ENCODE data around the gene THRB.

The THRB gene

DNA sequence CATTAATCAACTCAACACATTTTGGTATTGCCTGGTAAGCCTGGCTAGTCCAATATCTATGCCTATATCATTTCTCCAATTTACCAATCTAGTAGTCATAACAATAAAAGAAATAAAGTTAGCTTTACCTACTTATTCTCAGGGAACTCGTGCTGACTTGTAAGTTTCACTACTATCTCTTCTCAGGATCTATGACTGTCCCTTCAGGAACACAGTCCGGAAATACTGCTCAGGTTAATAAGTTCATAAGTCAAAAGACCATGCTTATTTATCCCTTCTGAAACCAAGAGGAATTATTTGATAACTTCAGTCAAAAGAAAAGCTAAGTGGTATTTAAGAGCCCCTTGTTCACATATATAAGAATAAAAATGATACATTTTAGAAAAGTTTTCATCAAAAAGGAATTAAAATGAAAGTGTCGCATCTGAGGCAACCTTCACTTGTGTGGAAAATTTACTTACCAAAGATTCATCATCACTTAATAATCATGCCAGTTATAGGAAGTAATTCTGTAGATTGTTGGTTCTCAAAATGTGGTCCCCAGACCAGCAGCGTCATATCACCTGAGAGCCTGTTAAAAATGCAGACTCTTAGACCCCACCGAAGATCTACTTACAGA lies 15.5 kb upstream of the THRB start:
- DNase-seq, result no peak

DNA sequence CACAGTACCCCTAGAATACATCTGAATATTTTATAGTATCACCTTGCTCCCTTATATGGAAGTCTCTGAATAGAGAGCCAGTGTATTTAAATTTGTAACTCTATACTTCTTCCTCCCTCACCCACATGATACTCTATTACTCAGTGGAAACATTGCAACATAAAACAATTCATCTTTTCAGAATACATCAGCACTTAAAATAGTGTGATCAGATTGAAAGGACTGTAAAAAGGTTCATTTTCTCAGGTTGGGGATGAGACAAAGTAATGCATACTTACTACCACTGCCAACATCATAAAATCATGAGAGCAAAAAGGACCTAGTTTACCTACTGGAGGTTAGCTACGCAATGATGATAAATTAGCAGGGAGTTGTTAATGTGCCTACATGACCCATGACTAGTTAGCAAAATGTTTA lies 13.8 kb upstream of the THRB start:
- DNase-seq, result no peak

DNA sequence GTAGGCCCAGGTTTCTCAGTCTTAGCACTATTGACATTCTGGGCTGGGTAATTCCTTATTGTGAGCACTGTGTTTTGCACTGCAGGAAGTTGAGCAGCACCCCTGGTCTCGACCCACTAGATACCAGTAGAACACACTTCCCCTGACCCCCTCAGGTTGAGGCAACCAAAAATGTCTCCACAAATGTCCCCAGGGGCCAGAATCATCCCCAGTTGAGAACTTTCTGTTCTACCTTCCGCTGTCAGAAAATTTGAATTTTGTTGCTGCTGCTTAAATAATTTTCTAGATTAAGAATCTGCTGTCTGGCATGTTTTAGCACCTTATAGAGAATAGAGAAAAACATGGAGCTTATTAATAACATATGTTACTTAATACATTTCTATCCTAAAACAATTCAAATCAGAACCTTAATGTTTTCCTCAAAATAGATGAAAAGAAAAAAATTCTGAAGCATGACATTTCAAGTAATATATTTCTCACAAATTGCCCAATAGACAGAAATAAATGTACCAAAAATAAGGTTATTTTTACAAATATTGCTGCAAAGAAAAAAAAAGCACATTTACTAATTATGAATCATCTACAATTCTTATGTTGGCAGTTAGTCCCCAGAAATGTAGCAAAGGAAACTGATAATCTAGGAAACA lies 13.2 kb upstream of the THRB start:
- DNase-seq, result no peak

DNA sequence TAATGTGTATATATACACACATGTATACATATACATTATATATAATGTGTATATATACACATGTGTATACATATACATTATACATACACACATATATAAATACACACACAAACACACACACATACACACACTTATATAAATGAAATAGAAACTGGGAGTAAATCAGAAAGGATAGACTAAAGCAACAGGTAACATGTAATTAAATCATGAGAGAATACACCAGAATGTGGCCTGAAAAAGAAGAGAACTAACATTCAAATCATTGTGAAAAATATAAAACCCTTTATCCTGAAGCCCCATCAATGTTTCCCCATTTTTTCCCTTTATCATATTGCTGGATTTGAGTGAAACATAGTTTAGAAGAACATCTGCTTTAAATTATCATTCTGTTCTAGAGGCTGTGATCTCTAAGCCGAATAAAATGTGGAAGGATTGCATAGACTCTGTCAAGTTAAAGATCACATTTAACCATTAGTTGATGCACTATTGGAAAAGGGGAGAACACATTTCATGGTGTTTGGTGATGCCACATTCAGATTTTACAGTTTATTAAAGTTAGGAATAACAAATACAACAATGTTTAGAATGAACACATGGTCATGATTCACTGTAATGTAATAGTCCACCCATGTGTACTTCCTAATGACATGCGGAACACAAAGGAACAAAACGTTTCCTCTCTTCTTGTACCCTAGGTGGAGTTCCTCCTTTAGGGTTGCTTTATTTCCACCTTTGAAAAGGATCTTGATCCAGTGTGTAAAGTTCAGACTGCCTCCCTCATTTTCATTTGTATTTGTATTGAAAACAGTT lies 12.5 kb upstream of the THRB start:
- DNase-seq, result no peak

DNA sequence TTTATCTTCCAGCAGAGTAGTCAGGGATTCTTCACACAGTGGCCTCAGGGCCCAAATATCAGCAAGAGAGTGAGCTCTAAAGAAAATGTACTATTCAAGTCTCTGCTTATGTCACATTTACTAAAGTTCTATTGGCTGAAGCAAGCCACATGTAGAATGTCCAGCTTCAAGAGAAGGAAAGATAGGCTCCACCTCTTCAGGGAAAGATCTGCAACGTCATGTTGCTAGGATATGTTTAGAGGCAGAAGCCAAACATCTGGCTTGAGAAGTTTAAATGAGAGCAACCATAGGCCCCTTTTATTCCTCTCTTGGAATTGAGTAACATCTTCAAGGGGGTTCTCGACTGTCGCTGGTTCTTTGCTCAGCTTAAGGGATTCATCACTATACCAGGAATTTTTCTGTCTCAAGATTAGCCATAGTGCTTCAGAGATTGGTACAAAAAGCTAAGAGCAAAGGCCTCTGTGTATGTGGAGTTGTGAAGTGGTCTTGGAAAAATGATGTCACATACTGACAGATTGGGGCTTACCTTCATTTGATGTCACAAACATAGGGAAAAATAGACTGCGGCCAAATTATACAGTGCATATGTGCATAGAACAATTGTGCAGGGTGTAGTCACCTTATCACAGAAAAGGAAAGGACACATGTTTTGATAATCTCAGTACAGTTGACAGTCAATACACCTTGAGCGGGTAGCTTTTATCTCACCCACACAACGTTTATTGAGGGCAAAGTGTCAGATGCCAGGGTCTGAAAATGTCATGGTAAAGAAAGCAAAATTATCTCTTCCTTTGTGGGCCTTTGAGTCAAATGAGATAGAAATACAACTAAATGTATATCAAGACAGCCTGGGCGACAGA lies 11.3 kb upstream of the THRB start:
- no peak for DNase-seq

DNA sequence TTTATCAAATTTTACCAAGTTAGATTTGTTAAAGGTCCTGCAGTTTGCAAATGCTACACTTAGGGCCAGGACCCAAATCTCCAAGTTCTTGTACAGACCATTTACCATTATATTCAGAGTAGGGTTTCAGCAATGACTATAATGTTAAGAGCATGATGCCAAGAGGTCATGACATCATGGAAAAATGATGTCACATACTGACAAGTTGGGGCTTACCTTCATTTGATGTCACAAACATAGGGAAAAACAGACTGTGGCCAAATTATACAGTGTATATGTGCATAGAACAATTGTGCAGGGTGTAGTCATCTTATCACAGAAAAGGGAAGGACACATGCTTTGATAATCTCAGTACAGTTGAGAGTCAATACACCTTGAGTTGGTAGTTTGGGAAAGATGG lies 10.1 kb upstream of the THRB start:
- DNase-seq, result no peak

DNA sequence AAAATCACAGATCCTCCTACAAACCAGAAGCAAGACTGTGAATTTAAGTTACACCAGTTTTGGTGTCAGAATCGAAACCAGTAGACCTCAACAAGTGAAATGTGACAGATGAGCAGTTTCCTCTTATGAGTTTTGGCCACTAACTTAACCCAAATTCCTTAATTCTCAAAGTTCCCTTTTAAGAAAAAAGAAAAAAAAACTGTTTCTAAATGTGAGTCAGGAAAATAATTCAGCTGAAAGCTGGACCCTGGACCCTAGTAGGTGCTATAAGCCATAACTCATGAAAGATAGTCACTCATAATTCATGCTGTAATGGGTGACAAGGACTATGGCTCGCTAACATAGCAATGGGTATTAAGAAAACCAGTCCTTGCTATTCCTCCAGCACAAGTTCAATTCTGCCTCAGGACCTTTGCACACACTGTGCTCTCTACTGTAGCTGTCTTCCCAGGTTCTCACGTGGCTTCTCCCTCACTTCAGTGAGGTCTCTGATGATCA lies 9.0 kb upstream of the THRB start:
- DNase-seq, result no peak

DNA sequence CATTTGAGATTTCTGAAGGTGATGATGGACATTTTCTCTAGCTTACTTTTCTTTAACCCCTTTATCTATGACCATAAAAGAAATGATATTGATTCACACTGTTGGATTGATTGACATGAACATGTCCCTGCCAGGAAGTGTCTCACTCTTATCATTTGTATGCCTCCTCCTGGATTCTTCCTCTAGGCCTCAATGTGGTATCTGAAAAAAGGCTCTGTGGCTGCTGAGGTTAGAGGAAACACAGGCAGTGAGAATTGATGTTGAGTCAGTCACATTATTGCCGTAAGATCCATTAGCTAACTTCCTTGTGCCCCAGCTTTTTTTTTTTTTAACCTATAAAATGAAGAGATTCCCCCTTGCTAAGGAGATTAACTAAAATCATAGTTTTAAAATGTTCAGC lies 8.0 kb upstream of the THRB start:
- DNase-seq, result no peak

DNA sequence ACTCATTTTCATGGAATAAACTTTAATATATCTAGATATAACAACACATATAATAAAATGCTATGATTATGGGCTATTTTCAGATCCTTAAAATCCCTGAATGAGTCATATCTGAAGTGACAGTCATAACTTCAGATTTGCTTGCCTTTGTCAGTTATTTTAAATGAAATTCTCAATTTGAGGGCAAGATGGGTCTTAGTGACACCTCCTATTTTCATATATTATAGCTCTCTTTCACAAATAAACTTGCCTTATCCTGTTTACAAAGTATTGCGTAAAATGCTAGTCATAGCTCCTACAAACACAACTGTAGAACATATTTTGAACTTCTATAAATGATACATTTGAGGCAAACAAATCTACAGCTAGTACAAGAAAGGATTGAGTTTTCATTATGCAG lies 6.2 kb upstream of the THRB start:
- no peak for DNase-seq

DNA sequence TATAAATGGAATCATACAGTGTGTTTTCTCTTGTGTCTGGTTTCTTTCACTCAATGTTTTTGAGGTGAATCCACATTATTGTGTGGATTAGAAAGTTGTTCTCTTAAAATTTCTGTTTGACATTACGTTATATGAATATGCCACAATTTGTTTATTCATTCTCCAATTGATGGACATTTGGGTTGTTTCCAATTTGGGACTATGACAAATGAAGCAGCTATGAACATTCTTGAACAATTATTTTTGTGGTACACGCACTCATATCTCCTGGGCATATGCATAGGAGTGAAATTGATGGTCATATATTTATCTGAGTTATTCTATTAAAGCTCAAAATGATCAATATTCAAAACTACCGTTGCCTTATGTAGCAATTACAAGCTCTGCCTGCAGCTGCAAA lies 5.3 kb upstream of the THRB start:
- no peak for DNase-seq

DNA sequence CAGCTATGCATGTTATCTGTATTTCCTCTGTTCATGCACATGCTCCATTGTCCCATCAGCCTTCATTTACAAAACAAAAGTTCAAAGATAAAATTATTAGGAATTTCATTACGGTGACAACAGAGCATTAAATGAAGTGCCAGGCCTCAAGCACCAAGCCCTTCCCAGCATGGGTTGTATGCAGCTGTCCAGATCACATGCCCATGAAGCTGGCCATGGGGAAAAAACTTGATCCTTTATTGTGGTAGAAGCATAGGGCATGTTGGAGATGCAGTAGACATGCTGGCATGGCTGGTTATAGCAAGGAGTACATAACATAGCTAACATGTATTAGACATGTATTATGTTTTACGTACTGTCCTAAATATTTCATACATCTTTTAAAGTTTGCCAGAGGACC lies 4.1 kb upstream of the THRB start:
- no peak for DNase-seq

DNA sequence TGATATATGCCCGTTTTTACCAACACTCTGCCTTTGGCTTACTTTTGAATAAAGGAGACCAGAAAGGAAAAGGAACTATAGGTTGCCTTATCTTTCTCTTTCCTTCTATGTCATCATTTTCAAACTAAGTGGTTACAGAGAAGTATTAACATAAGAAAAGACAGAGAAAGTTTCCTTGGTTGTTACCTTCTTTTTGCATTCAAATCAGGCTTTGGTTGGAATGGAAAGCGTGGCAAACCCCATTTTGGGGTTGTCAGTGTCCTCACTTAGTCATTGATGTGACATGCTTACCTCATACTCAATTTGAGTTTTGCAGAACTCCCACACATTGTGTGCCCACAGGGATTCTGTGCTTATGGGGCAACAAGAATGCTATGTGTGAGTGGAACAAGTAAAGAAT lies 3.7 kb upstream of the THRB start:
- DNase-seq, result no peak

DNA sequence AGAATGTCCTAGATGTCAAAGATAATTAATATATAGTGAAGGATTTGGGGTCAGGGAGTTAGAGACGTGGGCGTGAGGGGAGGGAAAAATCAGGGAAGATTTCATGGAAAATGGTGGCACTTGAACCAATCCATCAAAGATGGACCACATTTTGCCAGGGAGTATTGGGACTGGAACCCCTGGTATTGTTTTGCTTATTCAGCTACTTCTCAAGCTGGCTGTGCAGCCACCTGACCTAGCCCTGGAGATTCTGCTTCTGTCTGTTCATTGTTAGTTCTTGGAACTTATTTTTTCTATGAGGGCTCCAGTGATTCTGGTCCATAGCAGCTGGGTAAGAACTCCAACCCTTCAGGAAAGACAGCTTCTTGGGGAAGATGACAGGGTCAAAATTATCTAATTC lies 3.3 kb upstream of the THRB start:
- no peak for DNase-seq

DNA sequence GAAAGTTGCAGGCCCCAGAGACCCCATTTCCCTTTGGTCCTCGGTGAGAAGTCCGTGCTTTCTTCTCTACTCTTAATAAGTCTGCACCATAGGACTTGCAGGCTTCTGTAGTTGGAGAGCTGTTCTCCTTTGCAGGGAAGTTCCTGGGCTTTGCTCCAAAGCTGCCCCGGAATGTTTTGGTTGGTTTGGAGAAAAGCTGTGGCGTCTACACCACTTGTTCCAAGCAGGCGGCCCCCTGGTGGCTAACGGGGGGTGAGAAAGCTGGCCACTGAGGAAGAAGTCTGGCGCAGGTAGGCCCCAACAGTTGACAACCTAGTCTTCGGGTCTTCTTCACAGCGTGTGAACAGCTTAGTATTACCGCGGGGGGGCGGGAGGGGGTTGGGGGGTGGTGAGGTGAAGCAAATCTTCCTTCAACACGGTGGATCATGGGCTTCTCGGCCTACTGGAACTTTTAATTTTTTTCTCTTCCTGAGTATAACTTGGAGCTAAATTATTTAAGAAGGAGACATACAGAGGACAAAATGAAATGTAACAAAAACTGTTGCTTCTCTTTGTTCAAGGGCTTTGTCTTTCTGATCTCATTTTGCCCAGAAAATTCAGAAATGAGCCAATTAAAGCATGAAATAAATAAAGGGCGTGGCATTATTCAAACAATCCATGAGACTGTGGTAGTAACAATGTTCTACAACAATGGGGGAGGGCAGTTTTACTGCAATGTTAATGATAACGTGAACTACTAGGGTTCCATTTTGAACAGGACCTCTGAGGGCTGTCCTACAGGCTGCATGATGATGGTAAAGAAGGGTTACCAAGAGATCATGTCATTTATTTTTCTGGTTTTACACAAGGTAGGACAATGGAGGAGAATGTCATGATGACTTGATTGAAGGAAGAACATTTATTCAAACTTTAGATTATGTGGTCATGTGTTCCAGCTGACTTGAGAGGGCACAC lies 2.2 kb upstream of the THRB start:
- no peak for DNase-seq

DNA sequence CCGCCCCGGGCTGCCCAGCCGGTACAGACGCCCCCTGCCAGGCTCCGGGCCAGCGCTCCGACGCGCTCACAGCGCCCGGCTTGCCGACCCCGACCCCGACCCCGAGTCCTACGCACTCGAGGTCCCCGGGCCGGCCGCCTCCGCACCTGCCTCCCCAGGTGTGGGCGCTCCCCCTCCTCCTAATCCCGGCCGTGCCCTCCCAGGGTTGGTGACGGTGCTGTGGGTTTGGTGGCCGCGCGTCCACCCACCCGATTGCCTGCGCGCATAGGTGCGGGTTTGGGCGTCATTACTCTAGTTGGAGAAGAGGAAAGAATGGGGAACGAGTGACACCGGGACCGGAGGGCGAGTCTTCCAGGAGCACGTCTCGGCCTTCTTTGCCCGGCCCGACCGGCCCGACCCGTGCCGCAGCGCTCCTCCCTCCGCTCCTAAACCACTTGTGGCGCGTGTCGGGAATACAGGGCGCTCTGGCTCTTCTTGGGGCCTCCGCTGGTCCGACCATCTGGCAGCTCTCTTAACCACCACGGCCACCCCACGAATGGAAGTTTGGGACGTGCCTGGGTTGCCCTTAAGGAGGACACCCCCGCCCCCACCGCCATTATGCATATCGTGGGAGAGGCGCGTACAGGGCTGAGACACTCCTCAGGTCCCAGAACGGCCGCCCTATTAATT lies 810 bp upstream of the THRB start:
- DNase-seq, result no peak

DNA sequence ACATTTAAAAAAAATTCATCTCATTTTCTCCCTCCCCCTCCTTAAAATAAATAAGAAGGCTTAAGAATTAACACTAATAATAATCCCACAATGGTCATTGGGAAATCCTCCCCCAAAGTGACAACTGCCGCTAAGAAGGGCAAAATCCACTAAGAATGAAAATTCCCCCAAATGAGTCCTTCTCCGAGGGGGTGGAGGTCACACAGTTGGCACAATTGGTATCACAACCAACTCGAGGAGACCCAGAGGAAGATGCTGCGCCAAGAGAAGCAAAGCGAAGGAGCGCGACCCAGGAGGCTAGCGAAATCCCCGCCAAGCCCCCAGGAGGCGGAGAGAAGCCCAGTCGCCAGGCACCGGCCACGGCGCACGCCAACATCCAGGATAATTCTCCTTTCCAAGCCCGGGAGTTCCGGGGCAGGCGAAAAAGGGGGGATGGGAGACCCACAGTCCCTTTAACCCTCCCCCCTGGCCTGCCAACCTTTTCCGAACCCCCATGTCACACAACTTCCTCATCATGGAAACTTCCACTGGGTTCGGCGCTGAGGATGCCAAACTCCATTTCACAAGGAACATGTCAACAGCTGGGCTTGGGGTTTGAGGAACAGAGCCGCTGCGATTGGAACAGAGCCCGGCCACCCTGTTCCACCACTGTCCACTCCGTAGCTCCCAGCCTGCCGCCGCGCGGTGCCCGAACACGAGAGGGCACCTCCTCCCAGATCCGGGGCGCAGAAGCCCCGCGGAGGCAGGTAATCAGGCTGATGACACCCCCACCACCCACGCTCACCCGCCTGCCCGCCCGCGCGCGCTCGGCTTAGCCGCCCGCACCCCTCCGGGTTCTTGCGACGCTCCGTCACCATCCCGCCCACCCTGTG lies 668 bp downstream of the THRB start:
- no peak for DNase-seq

DNA sequence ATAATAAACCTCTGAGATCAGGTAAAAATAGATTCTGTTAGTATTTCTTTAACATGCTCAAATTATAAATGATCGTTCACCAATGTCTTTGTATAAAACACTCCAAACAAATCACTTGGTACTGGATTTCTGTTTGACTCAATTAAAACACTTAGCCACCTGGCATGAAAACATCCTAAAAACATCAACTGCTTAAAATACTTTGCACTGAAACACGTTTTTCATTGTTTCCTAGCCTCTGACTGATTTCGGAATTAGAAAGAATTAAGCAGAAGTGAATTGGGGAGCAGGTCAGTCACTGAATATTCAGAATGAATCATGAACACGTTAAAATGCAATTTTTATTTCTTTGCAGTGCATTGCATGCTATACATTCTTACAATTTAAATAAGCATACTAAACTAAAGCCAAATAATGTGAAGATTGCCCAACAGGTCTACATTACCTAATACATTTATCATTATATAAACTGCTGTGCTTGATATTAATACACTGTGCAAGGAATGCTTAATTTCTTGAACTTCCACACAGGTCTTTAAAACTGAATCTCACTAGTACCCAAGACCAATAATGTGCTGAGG lies 1.6 kb downstream of the THRB start:
- DNase-seq, result no peak

DNA sequence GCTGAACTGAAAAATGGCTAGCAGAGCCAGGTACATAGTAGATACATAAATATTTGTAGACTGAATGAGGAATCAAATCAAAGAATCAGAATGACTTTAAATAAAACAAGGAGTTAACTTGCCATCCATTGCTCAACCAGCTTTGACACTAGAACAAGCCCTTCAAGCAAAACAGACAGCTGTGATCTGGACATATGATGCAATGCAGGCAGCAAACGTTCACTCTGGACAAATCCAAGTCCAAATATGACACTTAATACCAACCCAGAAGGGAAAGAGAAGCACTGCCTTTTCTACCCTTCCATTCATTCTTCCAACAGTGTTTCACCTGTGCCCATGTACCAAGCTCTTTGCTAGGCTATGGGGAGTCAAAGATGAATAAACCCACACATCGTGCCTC lies 4.5 kb downstream of the THRB start:
- DNase-seq, result no peak

DNA sequence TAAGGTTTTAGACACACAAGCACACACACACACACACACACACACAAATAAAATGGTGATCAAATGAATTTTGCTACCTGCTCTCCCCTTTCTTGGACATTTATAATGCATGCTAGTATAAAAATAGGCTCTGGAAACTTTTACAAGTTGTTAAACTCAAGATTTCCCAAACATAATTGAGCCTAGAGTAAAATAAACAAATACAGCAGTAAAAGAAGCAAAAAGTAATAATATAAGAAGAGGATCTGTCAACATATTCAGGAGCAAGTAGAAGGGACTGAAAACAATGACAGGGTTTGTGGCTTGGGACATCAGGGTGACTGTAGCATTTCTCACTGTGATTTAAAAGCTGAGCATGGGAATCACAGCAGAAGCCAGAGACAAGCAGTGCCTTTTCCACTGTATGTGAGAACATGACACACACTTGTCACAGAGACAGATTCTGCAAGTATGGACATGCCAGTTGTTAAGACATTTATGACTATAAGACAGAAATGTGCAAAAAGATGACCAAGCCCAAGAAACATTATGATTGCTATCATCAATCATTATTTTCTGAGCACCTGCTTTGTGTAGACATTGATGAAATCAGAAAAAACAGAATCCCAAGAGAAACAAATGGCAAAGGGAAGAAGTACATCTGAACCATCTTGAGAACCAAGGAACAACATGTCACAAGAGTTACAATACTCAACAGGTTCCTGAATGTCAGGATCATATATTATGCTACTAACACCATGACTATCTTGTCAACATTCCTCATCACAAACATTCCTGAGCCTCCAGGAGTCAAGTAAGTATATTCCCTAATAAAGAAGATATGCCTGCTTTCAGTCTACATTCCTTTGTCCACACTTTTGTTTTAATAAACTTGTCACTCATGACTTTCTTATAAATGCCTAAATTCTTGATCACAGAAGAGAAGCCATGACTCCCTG lies 7.1 kb downstream of the THRB start:
- no peak for DNase-seq

Measured in CD4-positive, alpha-beta T cell treated with Interleukin-6 for 4 hours (primary cell).